DMS53 (cell line): ENCODE measurements around the gene ZNF366.
A peak's percentile ranks its signal among the peaks of the same experiment; 100 is the strongest.

Experiments used
- DNase-seq: peaks from one replicate; lab custom pipeline; 2025; lab: John Stamatoyannopoulos, UW

ZNF366 gene

DNA sequence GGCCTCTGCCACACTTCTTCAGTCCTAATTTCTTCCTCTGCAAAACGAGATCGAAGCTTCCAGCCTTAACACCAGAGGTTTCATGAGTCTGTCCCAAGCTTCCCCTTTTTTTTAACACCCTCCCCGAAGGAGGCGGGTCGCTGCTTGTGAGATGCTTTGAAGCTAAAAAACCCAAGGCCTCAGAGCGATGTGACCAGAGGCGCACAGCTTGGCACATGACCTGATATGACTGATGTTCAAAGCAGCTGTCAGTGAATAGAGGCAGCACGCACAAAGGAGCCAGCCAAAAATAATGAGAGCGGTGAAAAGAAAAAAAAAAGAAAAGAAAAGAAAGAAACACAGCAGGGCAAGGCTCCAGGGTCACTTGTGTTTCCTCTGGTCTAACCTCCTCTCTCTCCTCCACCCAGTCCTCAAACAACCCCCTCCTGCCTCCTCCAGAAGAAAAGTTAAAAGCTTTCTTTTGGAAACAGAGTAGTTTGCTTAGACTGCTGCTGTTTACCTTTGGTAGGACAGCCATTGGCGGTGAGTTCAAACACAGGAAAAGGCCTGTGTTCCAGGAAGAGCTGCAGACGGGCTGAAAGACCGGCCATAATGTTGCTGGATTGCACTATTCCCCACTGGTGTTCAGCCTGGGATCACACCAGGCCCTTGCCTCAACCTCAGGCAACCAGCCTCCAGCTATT lies 10.9 kb upstream of the ZNF366 start:
- DNase-seq = no peak

- no peak for DNase-seq
Observed at GRCh38 chr5:72516916-72517315, 9.7 kb upstream of the ZNF366 start.

DNA sequence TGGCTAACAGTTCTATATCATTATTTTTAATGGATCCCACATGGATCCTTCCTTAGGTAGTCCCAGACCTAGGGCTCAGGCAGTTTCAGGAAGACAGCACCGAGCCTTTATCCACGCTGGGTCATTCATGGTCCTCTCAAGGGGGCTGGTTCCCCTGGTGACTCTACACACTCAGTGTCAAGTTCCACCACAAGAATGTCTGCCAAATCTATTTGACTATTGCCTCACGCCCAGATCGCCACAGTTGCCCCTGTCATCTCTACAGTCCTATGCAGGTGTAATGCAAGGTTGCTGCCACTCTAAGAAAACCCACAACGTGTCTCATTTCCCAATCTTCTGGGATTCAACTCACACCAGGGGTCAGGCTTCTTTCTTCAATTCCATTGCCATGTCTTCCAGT lies 8.0 kb upstream of the ZNF366 start:
- no peak for DNase-seq

- no peak for DNase-seq
Observed at GRCh38 chr5:72512593-72512860, 5.3 kb upstream of the ZNF366 start.

GRCh38 chr5:72511774-72512592 lies 4.8 kb upstream of the ZNF366 start:
- DNase-seq = no peak

- DNase-seq = no peak
Observed at GRCh38 chr5:72511366-72511765, 4.2 kb upstream of the ZNF366 start.

DNA sequence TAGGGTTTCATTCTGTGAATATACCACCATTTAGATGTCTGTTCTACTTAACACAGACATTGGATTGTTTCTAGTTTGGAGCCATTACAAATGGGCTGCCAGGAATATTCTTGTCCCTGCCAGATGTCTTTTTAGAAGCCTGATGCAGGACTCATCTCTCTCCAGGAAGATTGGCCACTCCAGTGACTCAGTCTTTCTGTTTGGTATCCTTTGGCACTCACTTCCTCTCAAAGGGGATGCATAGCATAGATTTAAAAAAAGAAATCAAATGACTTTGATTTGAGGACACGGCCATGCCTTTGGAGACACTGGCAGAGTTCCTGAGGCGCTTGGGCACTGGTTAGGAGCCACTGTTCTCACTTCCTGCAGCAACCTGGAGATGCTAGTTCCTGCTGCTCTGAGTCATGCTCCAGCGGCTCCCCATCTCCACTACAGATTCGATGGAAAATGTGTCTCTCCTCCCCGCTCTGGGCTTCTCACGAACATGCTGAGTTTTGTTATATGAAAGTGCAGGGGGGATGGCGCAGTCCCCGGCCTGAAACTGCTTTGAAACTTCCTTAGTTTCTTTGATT lies 3.5 kb upstream of the ZNF366 start:
- DNase-seq = peak; percentile 35

- DNase-seq = no peak
Observed at GRCh38 chr5:72509401-72509800, 2.2 kb upstream of the ZNF366 start.

DNA sequence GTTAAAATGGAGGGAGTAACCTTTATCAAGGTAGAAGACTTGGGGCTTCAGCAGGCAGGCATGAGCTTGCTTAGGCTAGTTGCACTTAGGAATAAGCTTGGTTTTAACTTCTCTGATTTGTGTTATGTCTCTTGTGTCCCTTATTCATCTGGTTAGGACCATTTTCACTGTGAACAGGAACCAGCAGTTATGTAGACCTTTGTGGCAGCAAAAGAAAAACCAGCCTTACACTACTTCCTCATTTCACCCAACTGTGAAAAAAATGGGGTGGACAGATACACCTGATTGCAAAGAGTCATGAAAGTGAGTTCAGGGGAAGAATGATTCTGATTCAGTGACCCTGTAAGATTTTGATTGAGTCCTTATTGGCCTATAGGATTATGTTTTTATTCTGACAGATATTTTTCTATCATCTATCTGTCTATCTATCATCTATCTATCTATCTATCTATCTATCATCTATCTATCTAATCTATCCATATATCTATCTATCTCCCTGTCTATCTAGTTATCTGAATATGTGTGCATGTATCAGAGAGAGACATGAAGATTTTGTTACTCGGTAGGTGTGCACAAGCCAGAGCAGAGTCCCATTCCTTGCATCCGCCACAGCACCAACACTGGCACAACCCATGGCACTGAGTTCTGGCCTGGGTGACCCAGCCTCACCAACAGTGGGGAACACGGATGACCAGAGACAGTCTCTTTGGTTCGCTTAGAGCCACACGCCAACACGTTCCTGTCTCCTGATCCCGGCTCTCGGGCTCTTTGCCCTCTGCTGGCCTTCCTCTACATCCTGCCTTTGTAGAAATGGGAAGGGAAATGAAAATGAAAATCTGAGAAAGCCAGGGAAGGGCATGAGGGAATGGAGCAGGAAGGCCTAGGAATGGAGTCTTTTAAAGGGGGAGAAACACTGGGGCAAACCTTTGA lies 1.3 kb upstream of the ZNF366 start:
- DNase-seq = no peak

DNA sequence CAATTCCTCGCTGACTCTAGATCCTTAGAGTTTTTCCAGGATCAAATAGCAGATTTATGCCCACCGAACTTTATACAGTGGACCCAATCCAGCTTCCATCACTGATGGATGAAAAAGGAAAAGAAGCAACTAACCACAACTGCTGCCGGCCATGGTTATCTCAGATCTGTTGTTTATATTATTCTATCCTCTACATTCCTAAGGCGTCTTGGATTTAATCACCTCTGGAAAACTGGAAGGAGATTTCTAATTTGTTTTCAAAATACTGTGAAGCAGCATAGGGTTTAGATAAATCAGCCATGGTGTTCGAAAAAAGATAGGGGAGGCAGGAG lies 663 bp upstream of the ZNF366 start:
- no peak for DNase-seq

DNA sequence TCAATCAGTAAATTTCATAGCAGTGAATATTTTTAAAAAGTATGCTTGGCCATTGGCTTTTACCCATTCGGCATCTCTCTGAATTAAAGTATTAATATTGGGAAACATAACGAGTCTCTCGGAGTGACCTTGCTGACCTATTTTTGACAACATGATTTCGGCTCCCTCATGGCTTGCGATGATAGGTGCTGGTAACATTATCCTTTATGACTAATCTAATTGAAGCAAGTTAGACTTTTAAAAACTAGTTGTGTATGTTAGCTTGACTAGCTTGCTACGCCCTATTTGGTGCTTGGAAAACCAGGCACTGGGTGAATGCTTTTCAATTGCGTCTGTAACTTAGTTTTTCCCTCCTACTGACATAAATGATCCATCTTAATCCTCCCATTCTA lies 1.1 kb downstream of the ZNF366 start:
- no peak for DNase-seq

DNA sequence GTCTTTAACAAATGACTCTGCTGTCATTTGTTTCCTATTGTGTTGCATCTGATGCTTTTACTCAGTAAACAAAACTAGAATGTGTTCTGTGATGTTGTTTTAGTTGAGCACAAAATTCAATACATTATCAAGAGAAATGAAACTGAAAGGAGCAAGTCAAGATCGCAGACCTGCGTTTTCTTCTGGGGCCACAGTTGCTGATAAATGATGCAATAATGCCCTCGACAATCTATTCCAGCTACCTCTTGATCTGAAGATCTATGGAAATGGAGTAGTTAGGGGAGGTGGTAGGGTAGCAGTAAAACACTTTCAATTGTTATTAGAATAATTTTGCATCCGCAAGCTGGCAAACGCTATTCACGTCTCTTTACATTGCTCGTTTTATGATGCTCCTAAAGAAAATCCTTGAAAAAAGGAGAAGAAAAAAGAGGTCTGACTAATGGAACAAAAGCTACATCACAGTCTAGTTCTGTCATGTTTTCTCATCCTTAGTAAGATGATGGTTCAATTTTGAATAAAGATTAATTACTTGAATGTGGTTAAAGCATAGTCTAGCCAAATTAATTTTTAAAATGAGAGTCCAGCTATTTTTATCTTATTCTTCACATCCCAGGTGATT lies 1.6 kb downstream of the ZNF366 start:
- DNase-seq = no peak

GRCh38 chr5:72505016-72505415 lies 2.2 kb downstream of the ZNF366 start:
- DNase-seq = no peak

GRCh38 chr5:72503888-72504491 lies 3.2 kb downstream of the ZNF366 start:
- DNase-seq = no peak

- DNase-seq = no peak
Observed at GRCh38 chr5:72501488-72501887, 5.7 kb downstream of the ZNF366 start.

- no peak for DNase-seq
Observed at GRCh38 chr5:72499730-72500129, 7.5 kb downstream of the ZNF366 start.

DNA sequence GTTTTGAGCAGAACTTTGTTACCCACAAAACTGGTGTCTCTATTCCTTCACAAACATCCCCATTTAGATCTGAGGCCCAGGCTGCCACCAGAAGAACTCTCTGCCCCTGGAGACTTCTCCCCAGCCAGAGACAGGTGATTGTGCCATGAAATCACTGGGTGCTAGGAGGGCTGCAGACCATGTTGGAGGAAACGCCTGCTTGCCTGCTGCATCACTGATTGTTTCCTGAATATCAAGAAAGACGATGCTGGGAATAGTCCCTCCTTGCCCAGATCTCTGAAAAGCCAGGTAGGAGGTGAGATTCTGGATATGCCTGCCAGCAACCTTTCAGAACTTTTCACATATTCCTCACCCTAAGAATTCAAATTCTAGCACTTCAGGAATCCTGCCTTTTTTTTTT lies 8.1 kb downstream of the ZNF366 start:
- no peak for DNase-seq

DNA sequence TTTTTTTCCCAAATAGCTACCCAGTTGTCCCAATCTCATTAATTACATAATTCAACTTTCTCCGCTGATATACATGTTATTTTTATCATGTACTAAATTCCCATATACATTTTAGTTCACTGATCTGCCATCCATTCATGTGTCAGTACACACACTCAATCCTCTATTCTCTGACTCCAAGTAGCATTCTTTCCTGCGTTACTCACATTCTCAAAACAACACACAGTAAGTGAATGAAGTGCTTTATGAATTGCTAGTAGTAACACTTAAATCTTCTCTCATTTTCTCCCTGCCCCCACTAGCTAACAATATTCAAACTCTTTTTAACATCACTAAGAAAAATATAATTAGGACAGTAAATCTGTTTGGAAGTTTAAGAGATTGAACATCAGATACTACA lies 8.9 kb downstream of the ZNF366 start:
- DNase-seq = no peak

GRCh38 chr5:72497823-72498222 lies 9.4 kb downstream of the ZNF366 start:
- DNase-seq = no peak

- no peak for DNase-seq
Observed at GRCh38 chr5:72495410-72495809, 11.8 kb downstream of the ZNF366 start.

GRCh38 chr5:72494623-72495124 lies 12.5 kb downstream of the ZNF366 start:
- no peak for DNase-seq

GRCh38 chr5:72489536-72489935 lies 17.7 kb downstream of the ZNF366 start:
- no peak for DNase-seq
